ENCODE data around the gene MTPN. TPM values are rescaled to one million over a fixed set of nuclear protein-coding genes. Genes with fewer than 3 reads are reported as not detected.

Gene MTPN
- total and polyA plus RNA-seq, 8 donors: 106 to 130 (median 122) TPM

DNA sequence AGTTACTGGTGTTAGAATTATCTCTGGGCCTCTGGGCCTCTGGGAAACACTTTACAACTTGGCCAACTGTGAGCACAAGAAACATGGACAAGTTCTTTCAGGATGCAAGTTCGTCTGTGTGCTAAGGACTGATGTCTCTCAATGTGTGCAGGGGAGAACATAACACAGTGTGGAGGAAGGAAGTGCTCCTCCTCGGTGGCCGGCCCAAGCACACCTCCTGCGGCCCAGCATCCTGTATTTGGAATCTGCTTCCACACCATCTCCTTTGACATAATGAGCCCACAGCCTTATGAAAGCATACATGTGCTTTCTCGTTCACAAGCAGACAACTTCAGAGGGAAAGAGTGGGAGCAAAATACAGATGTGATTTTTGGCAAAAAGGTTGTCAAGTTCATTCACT, 59.0 kb downstream of the MTPN start:
- Histone ChIP-seq H3K36me3 (no peaks in the 10 kb centered on the region), H3K27me3 (no peaks in the 10 kb centered on the region), H3K4me3 (no peak overlapping the region), H3K4me1 (no peaks in the 10 kb centered on the region), H3K9me3 (no peaks in the 10 kb centered on the region), H3K27ac (no peak overlapping the region)
- TF ChIP-seq CTCF (IDR thresholded peaks at IDR 0.05): no peak
- no peak for DNase-seq
- intact Hi-C loops (cut with DNase I): no loop called here
- ATAC-seq: no peak

DNA sequence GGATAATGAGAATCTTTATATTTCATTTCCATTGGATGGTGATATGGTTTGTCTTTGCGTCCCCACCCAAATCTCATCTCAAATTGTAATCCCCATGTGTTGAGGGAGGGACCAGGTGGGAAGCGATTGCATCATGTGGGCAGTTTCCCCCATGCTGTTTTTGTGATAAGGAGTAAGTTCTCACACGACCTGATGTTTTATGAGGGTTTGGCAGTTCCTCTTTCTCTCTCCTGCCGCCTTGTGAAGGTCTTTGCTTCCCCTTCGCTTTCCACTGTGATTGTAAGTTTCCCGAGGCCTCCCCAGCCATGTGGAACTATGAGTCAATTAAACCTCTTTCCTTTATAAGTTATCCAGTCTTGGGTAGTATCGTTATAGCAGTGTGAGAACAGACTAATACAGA, 59.4 kb downstream of the MTPN start:
- Histone ChIP-seq H3K4me3 (no peak overlapping the region), H3K27me3 (no peaks in the 10 kb centered on the region), H3K4me1 (no peaks in the 10 kb centered on the region), H3K9me3 (no peaks in the 10 kb centered on the region), H3K36me3 (no peaks in the 10 kb centered on the region), H3K27ac (no peak overlapping the region)
- no peak for DNase-seq
- intact Hi-C loops (cut with DNase I): no loop called here
- ATAC-seq: no peak
- TF ChIP-seq CTCF (IDR thresholded peaks at IDR 0.05): no peak

DNA sequence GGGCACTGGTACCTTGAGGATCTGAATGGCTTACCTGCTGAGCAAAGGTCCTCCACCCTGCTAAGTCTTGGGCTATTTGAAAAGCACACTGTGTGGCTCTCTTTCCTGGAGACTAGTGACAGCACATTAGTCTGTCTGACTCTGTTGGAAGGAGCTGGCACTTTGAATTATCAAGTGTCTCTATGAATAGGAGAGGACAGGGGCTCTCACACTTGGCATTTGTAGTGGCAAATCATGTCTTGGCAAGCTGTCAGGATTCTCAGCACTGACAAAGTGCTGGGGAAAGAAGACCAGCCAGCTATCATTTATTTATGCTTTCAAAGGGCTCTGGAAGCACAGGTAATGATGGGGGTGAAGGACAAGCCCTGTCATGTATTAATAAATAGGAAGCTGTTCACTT, 62.8 kb downstream of the MTPN start:
- ATAC-seq: no peak
- no peak for TF ChIP-seq CTCF (IDR thresholded peaks at IDR 0.05)
- intact Hi-C loops (cut with DNase I): no loop called here
- no peak overlapping the region for H3K4me3 ChIP-seq
- no peaks in the 10 kb centered on the region for H3K4me1 ChIP-seq
- no peaks in the 10 kb centered on the region for H3K9me3 ChIP-seq
- no peak overlapping the region for H3K27ac ChIP-seq
- DNase-seq: no peak
- no peaks in the 10 kb centered on the region for H3K36me3 ChIP-seq
- H3K27me3 ChIP-seq: no peaks in the 10 kb centered on the region

- Histone ChIP-seq H3K9me3 (no peaks in the 10 kb centered on the region), H3K4me1 (no peaks in the 10 kb centered on the region), H3K27ac (no peak overlapping the region), H3K4me3 (no peak overlapping the region), H3K36me3 (no peaks in the 10 kb centered on the region), H3K27me3 (no peaks in the 10 kb centered on the region)
- TF ChIP-seq CTCF (IDR thresholded peaks at IDR 0.05): no peak
- no peak for DNase-seq
- intact Hi-C loops (cut with DNase I): no loop called here
- no peak for ATAC-seq
Measured at GRCh38 chr7:135913404-135913803, 63.8 kb downstream of the MTPN start.

GRCh38 chr7:135911099-135911498, 66.1 kb downstream of the MTPN start:
- H3K27me3 ChIP-seq: no peaks in the 10 kb centered on the region
- no peak for TF ChIP-seq CTCF (IDR thresholded peaks at IDR 0.05)
- ATAC-seq: no peak
- no peak overlapping the region for H3K4me3 ChIP-seq
- no peaks in the 10 kb centered on the region for H3K9me3 ChIP-seq
- no peak overlapping the region for H3K27ac ChIP-seq
- no peaks in the 10 kb centered on the region for H3K36me3 ChIP-seq
- H3K4me1 ChIP-seq: no peaks in the 10 kb centered on the region
- intact Hi-C loops (cut with DNase I): no loop called here
- peak in 2 of 4 donors; percentile 69 to 83 for DNase-seq
